A673 (cell line): ENCODE data around the gene ESR2. TPM values are rescaled to one million over a fixed set of nuclear protein-coding genes. Genes with fewer than 3 reads are reported as not detected.

Experiments
- BruUV-seq: library from RNA; stranded (reverse); fragments of 400-500 nt; replicated peaks from 2 replicates; lab custom pipeline; 2021; lab: Mats Ljungman, UMichigan
- CTCF ChIA-PET: fragments of 300-600 bp; sonication (Branson Sonifier 250); formaldehyde crosslinking; loops from one replicate; lab custom pipeline; 2022; ENCODE audit warnings: antibody characterized with exemption; lab: Charles Lee
- POLR2A ChIA-PET: fragments of 300-600 bp; sonication (Branson Sonifier 250); formaldehyde crosslinking; loops from one replicate; lab custom pipeline; 2022; ENCODE audit warnings: antibody characterized with exemption; ENCODE audit not compliant: low non-redundant PET; lab: Charles Lee
- DNase-seq: peaks from one replicate; pipeline ENCODE4 v3.0.0-alpha.2; 2015; ENCODE audit warnings: low spot score
- H3K27ac ChIP-seq: fragments of 200-600 bp; sonication (generic); 2 replicates; pipeline ENCODE4 v1.5.1; 2016; ENCODE audit warnings: mixed run types, low read depth, mild to moderate bottlenecking, mixed read lengths, antibody characterized with exemption, low read length; ENCODE audit not compliant: poor library complexity, severe bottlenecking
- H3K27me3 ChIP-seq: fragments of 200-600 bp; sonication (generic); replicated peaks from 2 replicates; pipeline ENCODE4 v1.6.1; 2017; ENCODE audit warnings: mixed run types, low read depth, mild to moderate bottlenecking, mixed read lengths, antibody characterized with exemption, low read length; ENCODE audit not compliant: insufficient read depth, poor library complexity
- H3K36me3 ChIP-seq: fragments of 200-600 bp; sonication (generic); 2 replicates; pipeline ENCODE4 v1.6.1; 2016; ENCODE audit warnings: mixed run types, mild to moderate bottlenecking, mixed read lengths, antibody characterized with exemption, low read length; ENCODE audit not compliant: insufficient read depth, poor library complexity, severe bottlenecking
- H3K4me1 ChIP-seq: fragments of 200-600 bp; sonication (generic); 2 replicates; pipeline ENCODE4 v1.6.1; 2017; ENCODE audit warnings: mixed run types, mild to moderate bottlenecking, mixed read lengths, antibody characterized with exemption, low read length; ENCODE audit not compliant: insufficient read depth, poor library complexity, severe bottlenecking
- H3K4me3 ChIP-seq: fragments of 200-600 bp; sonication (generic); 2 replicates; pipeline ENCODE4 v1.5.1; 2016; ENCODE audit warnings: low read depth, mixed run types, mild to moderate bottlenecking, mixed read lengths, low read length; ENCODE audit not compliant: poor library complexity, severe bottlenecking
- H3K9me3 ChIP-seq: fragments of 200-600 bp; sonication (generic); 2 replicates; pipeline ENCODE4 v1.6.1; 2016; ENCODE audit warnings: mixed run types, low read depth, mild to moderate bottlenecking, mixed read lengths, antibody characterized with exemption, low read length; ENCODE audit not compliant: poor library complexity, severe bottlenecking
- EZH2 ChIP-seq: fragments of 200-600 bp; sonication (generic); IDR thresholded peaks from 2 replicates; pipeline ENCODE4 v1.6.1; 2017; ENCODE audit warnings: borderline replicate concordance, low read depth, mild to moderate bottlenecking, mixed read lengths, antibody characterized with exemption, low read length; ENCODE audit not compliant: poor library complexity, severe bottlenecking
- intact Hi-C: fragments of 100-400 bp; cut with micrococcal nuclease; formaldehyde crosslinking; loops from one replicate; pipeline ENCODE4 v1.10.0; 2022; ENCODE audit not compliant: unreplicated experiment
- total RNA-seq: library from RNA; stranded (reverse); gene quantifications from 2 replicates; pipeline ENCODE4 v1.2.3, GENCODE V29; 2021
- TF ChIP-seq, protein P1 (sequence below): fragments of 300-800, 200-600 bp; sonication (generic); conservative IDR thresholded peaks from 2 replicates; pipeline ENCODE4 v1.5.1; 2017; ENCODE audit warnings: low read depth, mild to moderate bottlenecking, antibody characterized with exemption, low read length, moderate library complexity, mixed read lengths

The ESR2 gene
- total RNA-seq, 1 experiment from 2014 or later: 0.71 TPM

DNA sequence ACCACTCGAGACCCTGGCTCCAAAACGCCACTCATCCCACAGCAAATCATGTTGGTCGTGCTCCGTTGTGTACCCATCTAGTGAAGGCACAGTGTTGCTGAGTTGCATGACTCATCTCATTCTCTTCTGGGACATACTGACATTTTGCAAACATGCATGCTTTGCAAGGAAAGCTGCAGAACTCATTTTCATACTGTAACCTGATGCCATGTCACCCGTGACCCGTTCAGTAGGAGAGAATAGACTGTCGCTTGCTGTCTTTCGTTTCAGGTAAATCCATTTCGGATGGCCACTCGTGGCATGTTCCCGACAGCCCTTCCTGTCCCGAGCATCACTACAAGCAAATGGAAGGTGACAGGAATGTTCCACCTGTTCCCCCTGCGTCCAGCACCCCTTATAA is 78.2 kb downstream of the ESR2 start:
- BruUV-seq: no TSS peak
- ChIA-PET CTCF (no interaction called here), POLR2A (interaction anchor here (0.6 kb wide), 1 partner anchor 561 kb away, joined by 3 read pairs; no protein-coding TSS in a partner anchor)
- Histone ChIP-seq H3K27me3 (no peaks in the 10 kb centered on the region), H3K9me3 (no peaks in the 10 kb centered on the region), H3K36me3 (peaks cover 17% of the 10 kb centered on the region), H3K4me3 (no peak overlapping the region), H3K27ac (no peak overlapping the region), H3K4me1 (no peaks in the 10 kb centered on the region)
- TF ChIP-seq, protein P1, sequence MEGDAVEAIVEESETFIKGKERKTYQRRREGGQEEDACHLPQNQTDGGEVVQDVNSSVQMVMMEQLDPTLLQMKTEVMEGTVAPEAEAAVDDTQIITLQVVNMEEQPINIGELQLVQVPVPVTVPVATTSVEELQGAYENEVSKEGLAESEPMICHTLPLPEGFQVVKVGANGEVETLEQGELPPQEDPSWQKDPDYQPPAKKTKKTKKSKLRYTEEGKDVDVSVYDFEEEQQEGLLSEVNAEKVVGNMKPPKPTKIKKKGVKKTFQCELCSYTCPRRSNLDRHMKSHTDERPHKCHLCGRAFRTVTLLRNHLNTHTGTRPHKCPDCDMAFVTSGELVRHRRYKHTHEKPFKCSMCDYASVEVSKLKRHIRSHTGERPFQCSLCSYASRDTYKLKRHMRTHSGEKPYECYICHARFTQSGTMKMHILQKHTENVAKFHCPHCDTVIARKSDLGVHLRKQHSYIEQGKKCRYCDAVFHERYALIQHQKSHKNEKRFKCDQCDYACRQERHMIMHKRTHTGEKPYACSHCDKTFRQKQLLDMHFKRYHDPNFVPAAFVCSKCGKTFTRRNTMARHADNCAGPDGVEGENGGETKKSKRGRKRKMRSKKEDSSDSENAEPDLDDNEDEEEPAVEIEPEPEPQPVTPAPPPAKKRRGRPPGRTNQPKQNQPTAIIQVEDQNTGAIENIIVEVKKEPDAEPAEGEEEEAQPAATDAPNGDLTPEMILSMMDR: no peak
- TF ChIP-seq EZH2: no peak
- intact Hi-C loops: no loop called here
- no peak for DNase-seq

DNA sequence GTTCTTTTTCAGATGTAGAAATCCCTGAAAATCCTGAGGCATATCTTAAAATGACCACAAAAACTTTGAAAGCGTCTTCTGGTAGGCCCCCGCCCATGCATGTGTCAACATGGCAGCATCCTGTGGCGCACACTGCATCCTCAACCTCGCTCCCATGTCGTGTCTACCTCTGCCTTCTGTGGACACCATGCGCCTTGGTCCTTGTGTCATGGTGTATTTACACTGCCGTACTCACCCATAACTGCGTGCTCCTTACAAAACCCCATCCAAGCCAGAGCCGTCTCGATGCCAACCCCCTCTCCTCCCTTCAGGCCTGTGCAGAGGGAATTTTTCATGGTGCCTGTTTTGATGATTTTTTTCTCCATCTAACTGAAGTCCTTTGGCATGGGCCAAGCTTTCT is 78.9 kb downstream of the ESR2 start:
- no peak overlapping the region for H3K27ac ChIP-seq
- no TSS peak for BruUV-seq
- H3K27me3 ChIP-seq: no peaks in the 10 kb centered on the region
- intact Hi-C loops: no loop called here
- H3K36me3 ChIP-seq: peaks cover 17% of the 10 kb centered on the region
- TF ChIP-seq, protein P1: no peak
- no peak for TF ChIP-seq EZH2
- H3K9me3 ChIP-seq: no peaks in the 10 kb centered on the region
- no peaks in the 10 kb centered on the region for H3K4me1 ChIP-seq
- no peak overlapping the region for H3K4me3 ChIP-seq
- POLR2A ChIA-PET: no interaction called here
- no peak for DNase-seq
- CTCF ChIA-PET: no interaction called here

DNA sequence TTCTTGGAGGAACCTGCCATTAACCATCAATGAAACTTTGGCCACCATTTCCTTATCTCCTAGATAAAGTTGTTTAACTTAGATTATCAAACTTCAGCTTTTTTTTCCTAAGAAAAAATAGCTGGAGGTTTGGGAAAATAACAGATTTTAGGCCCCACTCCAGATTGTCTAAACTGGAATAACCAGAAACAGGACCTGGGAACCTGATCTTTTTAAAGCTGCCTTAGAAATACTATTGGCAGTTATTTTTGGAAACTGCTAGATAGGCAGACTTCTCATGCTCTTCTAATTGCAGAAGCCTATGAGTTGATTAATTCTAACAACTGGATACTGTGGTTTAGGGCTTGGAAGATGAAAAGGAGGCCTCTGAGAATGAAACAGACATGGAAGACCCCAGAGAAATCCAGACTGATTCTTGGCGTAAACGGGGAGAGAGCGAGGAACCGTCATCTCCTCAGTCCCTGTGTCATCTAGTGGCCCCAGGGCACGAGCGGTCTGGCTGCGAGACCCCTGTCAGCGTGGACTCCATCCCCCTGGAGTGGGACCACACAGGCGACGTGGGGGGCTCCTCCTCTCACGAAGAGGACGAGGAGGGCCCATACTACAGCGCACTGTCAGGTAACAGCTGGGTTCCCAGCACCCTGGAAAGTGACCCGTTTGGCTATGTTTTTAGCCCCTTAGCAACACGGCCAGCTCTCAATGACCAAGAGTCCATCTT is 80.2 kb downstream of the ESR2 start:
- DNase-seq: no peak
- Histone ChIP-seq H3K9me3 (no peaks in the 10 kb centered on the region), H3K4me1 (no peaks in the 10 kb centered on the region), H3K36me3 (peaks cover 15% of the 10 kb centered on the region), H3K4me3 (no peak overlapping the region), H3K27ac (no peak overlapping the region), H3K27me3 (no peaks in the 10 kb centered on the region)
- intact Hi-C loops: no loop called here
- POLR2A ChIA-PET: no interaction called here
- no TSS peak for BruUV-seq
- TF ChIP-seq EZH2: no peak
- TF ChIP-seq, protein P1: no peak
- CTCF ChIA-PET: no interaction called here
